H1 (cell line): ENCODE results near the gene HS6ST2. TPM values are rescaled to one million over a fixed set of nuclear protein-coding genes. Genes with fewer than 3 reads are reported as not detected.

Experiments
- CEBPB ChIP-seq: IDR thresholded peaks from 2 replicates; pipeline ENCODE4 v1.6.1; 2012; ENCODE audit warnings: low read depth, low read length
- CHD1 ChIP-seq: IDR thresholded peaks from 2 replicates; pipeline ENCODE4 v1.6.1; 2012; ENCODE audit warnings: low read depth, low read length, improper control_type of control experiment
- KDM4A ChIP-seq: IDR thresholded peaks from one replicate; pipeline ENCODE4 v1.7.1; 2012; ENCODE audit warnings: low read depth, mild to moderate bottlenecking, moderate library complexity, low read length, inconsistent platforms; ENCODE audit not compliant: severe bottlenecking
- RBBP5 ChIP-seq: IDR thresholded peaks from 2 replicates; pipeline ENCODE4 v1.7.1; 2012; ENCODE audit warnings: low read depth, mild to moderate bottlenecking, inconsistent platforms, low read length, moderate library complexity, borderline replicate concordance
- polyA plus RNA-seq, 7 experiments: library from polyadenylated mRNA; depleted of rRNA in 3 of 7; stranded (reverse) in 5 of 7; unstranded in 2 of 7; fragments of >200 nt in 5 of 7; fragments of 200-250 nt in 2 of 7; gene quantifications; 1 replicate in 5 of 7; 2 replicates in 1 of 7; 4 replicates in 1 of 7; pipeline versions ENCODE4 v1.2.1 to v1.2.3, GENCODE V29; 2011 to 2013; ENCODE audit warnings: missing spikeins in 2 of 7, mixed read lengths in 2 of 7
- total RNA-seq: library from RNA; stranded (reverse); fragmentation: NEBNext Ultra II Directional; extraction: Animal tissue kit (Norgen Biotek cat#: 25700); gene quantifications from 2 replicates; pipeline ENCODE4 v1.2.1, GENCODE V29; 2021

HS6ST2 gene
- total and polyA plus RNA-seq, 2 of the 8 experiments (the other 6 are each of a cell fraction or from before 2014, with no cell fraction given) = 3.9 TPM

- TF ChIP-seq CEBPB (no peak), RBBP5 (no peak), CHD1 (no peak), KDM4A (no peak)
These were observed 354.6 kb downstream of the HS6ST2 start (continued) for GRCh38 chrX:132603700-132604286.
